PC-3 (cell line): ENCODE results near the gene RXFP1.

Experiments
- CTCF ChIP-seq: fragments of 300-600 bp; sonication (generic); conservative IDR thresholded peaks from 2 replicates; pipeline ENCODE4 v1.5.1; 2017; ENCODE audit warnings: antibody characterized with exemption, low read depth, mild to moderate bottlenecking, low read length
- EZH2phosphoT487 ChIP-seq: fragments of 300-600 bp; sonication (generic); IDR thresholded peaks from 2 replicates; pipeline ENCODE4 v1.6.1; 2018; ENCODE audit warnings: mild to moderate bottlenecking, antibody characterized with exemption, low read length, borderline replicate concordance

- no peak for TF ChIP-seq CTCF
- no peak for TF ChIP-seq EZH2phosphoT487
Observed at GRCh38 chr4:158530381-158530780, 8.7 kb downstream of the RXFP1 start.
